Measurements from ENCODE around the gene ASPRV1. TPM values are rescaled to one million over a fixed set of nuclear protein-coding genes. Genes with fewer than 3 reads are reported as not detected.

The ASPRV1 gene
- total RNA-seq, 1 experiment from 2014 or later, result 0.10 TPM

DNA sequence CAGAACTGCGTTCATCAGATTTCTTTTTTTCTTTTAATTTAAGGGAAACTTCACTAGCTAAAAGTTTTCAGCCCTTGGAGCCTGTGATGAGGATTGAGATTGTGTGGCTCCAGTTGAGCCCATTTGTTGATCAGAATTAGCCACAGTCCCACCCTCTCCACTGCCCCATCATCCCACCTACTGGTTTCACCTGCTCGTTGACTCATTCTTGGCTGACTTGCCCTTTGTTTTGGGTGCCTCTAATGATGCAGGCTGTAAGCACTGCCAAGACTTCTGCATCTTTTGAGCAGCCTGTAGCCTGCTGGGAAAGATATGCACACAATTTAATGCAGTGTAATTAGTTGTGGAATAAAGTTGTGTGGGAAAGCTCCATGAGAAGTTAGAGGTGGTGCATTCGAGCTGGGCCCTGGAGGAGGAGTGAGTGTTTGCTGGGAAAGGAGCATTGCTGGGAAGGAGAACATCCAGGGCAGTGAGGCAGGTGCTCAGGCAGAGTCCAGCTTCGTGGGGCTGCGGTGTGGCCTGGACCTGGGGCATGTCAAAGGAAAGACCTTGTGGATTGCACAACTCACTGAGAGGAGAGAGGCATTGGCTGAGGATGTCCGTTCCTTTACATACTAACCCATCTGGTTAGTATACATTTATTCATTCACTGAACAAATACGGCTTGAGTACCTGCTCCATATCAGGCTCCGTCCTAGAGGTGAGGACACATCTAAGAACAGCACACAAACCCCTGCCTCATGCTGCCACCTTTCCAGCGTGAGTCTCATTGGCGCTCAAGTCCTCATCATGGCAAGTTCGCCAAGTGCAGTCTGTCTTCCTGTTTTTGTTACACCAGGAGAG lies 18.2 kb downstream of the ASPRV1 start:
- no peak for DNase-seq (ENCODE audit: low spot score)

DNA sequence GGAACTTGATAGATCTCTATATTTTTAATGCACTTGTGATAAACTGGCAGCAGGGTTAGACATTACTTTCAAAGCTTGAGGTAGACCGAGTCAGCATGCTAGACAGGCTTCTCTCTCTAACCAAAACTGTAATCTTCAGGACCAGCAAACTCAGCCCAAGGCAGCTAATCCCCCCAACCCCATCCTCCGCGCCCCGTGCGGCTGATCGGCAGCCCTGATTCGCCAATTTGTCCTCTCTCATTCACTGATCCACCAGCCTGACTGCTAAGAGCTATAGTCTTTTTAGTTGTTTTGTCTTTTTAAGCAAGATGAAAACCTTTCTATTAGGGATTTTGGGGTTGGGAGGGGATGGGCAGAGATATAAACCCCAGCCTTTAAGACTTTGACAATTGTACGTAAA lies 20.7 kb downstream of the ASPRV1 start:
- no peak for DNase-seq (ENCODE audit: low spot score)

DNA sequence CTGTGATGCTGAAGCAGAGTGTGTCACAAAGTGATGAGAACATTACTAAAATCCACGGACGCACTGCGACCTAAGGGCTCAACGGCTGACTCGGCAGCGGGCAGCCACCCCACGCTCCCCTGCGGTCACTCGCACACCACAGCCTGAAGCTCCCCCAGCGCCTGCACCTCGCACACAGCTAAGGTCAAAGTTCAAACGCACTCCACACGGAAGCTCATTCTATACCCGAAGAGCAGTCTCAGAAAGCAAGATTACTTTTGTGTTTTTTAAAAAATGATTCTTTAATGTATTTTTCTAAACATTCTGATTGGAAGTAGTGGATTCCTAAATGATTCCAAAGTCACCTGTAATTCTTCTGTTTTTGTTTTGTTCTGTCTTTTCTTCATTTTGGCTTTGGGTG lies 21.7 kb downstream of the ASPRV1 start:
- DNase-seq (ENCODE audit: low spot score), result no peak

DNA sequence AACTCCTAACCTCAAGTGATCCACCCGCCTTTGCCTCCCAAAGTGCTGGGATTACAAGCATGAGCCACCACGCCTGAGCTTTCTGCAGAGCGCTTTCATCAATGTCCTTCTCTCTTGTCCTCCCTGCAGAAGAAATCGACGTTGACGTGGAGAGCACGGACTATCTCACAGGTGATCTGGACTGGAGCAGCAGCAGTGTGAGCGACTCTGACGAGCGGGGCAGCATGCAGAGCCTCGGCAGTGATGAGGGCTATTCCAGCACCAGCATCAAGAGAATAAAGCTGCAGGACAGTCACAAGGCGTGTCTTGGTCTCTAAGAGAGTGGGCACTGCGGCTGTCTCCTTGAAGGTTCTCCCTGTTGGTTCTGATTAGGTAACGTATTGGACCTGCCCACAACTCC lies 23.5 kb downstream of the ASPRV1 start:
- DNase-seq (ENCODE audit: low spot score), result no peak

DNA sequence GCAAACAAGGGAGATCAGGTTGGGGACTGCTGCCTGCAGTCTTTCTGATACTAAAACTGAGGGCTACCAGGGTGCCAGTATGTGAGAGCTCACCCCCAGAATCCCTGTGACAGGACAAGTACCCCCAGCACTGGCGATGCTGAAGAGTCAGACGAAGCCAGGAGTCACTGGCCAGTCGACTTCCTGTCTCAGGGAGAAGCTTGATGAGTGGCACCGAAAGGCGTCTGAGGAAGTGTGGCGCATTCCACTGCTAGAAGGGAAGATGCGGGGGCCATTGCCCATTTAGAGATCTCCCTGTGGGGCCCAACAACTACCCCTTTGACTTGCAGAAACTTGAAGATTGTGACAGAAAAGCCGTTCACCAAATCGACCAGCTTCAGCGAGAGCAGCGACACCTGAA lies 24.5 kb downstream of the ASPRV1 start:
- peak; percentile 49 for DNase-seq (ENCODE audit: low spot score)

DNA sequence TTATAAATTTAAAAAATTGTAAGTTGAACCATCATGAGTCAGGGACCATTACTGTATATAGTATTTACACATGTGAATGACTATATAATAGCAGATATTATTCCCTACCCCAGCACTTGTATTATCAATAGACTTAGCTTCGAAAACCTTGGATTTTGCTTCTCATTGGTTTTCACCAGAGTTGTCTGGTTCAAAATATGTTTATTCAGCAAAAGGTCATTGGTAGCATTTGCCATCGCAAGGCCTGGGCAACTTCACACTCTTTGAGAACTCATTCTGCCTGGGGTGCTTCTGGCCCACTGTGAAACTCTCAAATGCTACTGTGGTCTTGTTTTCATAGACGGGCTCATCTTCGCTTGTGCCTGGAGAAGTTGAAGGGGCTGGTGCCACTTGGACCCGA lies 26.4 kb downstream of the ASPRV1 start:
- DNase-seq (ENCODE audit: low spot score), result no peak

DNA sequence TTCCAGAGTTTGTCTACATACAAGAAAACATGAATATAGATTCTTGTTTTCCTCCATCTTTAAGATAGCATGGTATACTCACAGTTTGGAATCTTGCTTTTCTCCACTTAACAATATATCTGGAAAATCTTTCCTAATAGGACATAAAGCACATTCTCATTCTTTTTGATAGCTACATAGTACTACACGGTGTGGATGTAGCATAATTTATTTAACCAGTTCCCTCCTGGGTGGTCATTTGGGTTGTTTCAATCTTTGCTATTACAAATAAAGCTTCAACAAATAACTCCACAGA lies 26.9 kb downstream of the ASPRV1 start:
- no peak for DNase-seq (ENCODE audit: low spot score)

DNA sequence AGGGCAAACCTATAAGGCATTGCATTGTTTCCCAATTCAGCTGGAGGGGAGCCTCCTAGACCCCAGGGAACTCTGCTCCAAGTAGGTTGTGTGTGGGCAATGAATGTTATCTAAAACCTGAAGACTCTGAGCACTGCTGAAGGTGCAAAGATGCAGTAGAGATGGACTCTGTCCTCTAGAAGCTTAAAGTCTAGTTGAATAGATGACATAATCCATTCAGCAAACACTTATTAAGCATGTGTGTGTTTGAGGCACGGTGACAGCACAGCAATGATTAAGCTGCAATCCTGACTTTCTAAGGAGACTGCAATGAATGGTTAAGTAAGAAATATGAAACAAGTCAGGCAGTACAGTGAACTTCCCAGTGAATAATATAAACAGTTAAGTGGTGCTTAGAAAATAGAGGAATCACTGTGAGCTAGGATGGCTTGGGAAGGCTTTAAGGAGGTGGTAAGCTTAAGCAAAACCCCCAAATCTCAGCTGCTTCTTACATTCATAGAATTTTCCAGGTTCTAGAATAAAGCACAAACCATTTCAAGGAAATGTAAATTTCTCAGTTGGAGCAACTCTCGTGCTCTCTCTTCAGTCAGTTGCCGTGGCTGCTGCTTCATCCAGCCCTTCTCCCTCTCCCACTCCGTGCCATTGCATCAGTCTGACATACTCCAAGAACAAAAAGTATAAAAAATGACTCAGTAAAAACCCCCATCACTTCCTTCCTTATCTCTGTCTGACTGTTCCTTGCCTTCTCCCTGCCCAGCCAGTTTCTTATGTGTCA lies 27.4 kb downstream of the ASPRV1 start:
- peak; percentile 84 for DNase-seq (ENCODE audit: low spot score)

DNA sequence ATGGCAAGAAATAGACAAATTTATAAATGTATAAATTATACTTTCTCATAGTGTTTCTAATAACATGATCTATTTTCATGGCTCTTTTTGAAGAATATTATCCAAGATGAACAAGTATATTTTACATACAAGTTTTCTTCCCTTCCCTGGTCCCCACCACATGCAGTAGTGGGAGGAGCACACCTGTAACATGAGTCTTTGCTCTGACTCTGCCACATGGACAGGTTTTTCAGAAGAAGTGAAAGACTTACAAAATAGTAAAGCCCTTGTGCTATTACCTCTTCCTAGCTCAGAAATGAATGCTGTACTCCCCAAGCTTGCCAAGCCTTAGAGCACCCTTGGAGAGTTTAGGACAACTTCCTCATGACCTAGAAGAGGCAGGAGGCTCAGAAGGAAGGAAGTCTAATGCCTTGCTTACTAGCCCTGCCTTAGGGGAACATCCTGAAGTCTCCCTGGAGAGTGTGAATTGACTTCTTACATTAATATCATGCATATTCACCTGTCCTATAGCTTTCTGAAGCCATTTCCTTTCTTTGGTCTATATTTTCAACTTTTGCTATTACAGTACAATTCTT lies 28.1 kb downstream of the ASPRV1 start:
- no peak for DNase-seq (ENCODE audit: low spot score)

DNA sequence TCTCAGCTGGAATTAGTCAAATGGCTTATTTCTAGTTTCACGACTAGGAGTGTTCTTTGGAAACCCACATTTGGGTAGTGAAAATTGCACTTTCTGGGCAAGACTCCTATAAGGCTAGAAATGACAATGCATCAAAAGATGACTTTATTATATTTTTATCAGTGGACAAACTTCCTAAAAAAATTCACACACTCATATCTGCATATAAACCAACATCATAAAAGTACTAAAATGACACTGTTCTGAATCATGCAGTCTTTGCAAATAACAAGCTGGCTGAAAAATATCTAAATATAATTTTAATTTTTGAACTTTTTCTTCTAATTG lies 28.9 kb downstream of the ASPRV1 start:
- DNase-seq (ENCODE audit: low spot score), result no peak

DNA sequence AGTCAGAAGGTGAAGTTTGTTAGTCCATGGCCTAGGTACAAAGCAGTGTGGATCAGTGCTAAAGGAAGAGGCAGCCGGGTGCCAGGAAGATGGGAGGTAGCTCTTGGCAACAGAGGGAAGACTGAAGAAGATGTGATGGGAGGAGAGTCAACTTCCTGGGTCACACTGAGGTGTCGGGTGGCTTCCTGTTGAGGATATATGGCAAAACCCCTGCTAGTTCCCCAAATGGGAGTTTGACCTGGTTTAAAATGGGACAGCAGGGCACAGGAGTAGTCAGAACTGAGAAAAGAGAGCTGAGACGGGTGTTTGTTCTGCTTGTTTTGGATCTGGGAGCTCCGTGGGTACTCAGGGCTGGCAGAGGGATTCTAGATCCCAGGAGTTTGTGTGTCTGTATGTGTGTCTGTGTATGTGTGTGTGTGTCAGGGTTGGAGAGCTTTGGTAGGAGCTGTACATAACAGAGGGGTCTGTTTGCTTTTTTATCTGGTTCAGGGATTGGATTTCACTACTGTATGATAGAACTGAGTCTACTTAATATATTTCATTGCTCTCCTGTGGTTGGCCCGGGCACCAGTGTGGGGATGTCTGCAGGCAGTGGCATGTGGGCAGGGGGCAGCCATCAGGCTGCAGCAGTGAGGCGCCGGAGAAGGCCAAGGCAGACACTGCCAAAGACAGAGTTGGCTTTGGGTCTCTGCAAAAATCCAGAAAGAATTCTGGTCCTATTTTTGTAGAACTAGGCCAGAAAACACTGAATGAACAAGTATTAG lies 29.4 kb downstream of the ASPRV1 start:
- DNase-seq (ENCODE audit: low spot score), result no peak

DNA sequence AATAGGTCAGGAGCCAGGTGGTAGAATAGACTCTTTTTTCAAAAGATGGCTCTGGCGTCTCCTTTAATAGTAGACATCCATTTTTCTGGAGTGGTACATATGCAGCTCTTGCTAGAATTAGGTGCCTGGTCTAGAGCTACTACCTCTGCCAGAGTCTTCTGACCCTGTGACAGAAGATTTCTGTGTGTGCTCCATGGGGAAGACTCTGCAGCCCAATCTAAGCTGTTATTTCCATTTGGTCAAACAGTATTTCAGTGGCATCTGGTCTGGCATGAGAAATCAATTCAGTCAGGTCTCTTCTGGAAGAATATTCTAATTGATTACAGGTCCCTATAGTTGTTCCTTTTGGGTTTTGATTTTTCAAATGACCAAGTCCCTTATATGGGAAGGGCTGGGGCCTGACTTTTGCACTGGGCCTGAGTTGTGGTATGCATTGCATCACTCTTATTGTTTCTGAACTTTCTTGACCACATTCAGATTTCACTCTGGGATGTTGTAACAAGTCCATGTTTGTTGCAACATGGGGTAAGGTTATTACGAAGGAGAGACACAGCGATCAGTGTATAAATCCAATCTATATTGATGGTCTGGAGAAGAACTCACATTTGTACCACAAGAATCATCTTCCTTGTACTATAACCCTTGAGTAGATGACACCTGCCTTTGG lies 34.4 kb downstream of the ASPRV1 start:
- DNase-seq (ENCODE audit: low spot score), result no peak

DNA sequence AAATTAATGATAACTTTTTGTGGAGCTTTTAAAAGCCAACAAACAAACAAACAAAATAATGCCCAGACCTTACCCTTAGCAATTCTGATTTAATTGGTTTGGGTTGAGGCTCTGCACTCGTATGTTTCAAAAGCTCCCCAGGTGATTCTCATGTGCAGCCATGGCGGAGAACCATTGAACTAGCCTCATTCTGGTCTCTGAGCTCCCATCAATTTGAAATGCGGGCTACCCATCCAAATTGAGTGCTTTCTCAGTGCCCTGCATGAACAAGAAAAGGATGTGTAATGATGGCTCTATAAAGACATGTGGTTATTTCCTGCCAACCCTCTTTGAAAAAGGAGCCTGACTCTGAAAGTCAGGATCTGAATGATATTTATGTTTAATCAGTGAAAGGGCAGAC lies 38.3 kb downstream of the ASPRV1 start:
- DNase-seq (ENCODE audit: low spot score), result no peak

DNA sequence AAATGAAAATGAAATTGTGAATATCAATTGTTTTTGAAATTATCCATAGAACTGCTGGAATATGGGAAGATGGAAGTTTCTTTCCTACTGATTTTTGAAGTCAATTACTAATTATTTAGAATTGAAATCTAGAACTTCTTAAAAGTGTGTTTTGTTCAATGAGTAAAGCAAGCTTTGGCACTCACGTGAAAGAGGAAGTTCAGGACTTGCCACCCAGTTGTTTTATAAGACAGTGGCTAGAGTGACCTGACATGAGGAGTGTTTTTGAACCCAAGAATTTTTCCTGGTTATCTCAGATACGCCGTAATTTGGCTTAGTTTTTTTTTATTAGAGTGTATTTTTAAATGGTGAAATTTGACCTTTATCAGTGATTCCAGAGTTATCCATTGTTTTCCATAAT lies 43.0 kb downstream of the ASPRV1 start:
- DNase-seq (ENCODE audit: low spot score), result no peak

DNA sequence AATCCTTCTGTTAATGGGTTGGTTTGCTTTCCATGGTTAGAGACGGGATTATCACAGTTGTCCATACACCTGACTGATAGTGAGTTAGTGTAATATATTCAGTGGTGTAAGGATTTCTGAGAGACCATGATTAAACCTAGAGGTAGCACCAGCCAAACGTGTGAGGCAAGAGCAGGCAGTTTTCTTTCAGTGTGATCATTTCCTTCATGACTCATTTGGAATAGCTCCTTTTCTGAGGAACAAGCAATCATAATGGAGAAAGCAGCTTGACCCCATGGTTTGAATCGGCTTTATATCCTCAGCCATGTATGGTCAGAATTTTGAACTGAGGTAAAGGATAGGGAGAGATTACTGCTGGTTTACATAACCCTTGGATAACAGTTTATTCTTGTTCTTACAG lies 43.6 kb downstream of the ASPRV1 start:
- peak; percentile 73 for DNase-seq (ENCODE audit: low spot score)

DNA sequence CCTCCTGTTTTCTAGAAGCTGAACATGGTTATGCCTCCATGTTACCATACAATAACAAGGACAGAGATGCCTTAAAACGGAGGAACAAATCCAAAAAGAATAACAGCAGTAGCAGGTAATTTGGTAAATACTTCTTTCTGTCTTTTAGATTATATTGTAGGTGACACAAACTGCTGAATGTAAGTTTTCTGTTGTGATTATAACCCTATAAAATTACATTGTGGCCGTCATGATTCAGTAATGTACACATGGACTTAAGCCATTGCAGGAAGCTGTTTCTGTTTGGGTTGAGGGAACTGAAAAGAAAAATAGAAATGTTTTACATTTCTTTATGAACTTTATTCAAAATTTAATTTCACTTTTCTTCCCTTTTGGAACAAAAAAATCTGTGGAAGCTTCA lies 45.3 kb downstream of the ASPRV1 start:
- DNase-seq (ENCODE audit: low spot score), result no peak

DNA sequence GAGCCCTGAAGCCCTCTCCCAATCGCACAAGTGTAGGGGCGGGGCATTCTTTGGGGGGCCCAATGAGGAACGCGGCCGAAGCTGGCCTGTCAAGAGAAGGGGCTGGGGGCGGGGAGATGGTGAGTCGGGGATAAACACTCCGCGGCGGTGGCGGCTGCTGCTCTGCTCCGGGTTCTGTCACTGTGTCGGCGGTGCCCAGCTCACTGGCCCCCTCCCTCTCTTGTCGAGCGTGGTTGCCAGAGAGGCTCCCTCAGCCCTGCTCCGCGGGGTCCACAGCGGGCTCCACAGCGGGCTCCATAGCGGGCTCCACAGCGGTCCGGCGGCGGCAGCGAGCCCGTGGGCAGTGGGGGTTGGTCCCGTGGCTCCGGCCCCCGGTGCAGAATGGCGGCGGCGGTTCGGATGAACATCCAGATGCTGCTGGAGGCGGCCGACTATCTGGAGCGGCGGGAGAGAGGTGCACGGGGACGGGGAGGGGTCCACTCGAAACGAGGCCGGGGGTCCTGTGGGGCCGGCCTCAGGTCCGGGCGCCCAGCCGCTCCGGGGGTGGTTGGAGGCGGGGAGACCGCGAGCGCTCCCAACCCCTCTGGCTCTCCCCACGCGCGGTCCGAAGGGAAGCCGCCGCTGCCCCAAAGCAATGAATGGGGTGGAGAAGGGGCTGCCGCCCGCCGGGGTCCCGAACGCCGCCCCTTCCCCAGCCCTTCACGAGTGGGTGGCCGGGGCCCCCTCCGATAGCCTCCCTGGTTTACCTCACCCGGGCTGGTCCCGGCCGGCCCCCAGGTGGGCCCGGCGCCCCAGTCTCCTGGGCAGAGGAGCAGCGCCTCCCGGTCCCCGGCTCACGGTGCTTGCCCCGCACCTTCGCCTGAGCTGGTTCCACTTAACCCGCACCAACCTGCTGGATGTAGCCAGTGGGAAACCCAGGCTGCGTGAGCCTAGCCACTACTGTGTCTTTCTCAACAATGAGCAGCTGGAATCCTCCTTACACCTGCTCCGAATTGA lies 46.2 kb downstream of the ASPRV1 start, which contains the start of gene MXD1:
TSS of gene MXD1 (plus strand) at position 160 of the 996 bp plus-strand sequence. CDS start at position 382, 222 bp downstream.
- no peak for DNase-seq (ENCODE audit: low spot score)

DNA sequence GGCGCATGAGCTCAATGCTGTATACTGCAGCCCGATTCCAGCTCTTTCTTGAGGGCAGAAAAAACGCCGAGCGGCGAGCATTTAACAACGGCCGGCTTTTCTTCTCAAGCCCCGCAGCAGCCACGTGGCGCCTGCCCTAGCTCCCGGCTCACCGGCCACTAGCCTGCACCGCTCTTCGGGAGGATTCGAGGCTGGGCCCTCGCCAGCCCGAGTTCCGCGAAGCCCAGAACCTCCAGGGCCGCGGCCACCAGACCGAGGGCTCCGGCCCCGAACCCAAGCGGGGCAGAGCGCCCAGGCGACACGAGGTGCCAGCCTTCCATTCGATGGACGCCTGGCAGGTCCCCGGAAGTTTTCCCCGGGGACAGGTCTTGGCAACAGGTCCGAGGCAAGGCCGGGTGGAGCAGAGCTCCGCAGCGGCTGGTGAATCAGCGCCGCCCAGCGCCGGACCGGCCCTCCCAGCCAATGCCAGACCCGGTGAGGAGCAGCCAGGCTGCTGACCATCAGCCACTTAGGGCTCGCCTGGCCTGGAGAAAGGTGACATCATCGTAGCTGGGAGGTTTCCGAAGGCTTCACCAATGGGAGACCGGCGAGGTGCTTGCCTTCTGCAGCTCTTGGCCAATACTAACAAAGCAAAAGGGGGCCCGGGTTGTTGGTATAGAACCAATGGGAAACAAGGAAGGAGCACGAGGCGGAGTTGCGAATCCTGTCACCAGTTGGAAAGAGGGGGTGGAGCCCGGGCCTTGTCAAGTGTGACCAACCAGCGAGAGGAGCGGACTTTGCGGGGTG lies 47.1 kb downstream of the ASPRV1 start:
- DNase-seq (ENCODE audit: low spot score), result peak; percentile 100

DNA sequence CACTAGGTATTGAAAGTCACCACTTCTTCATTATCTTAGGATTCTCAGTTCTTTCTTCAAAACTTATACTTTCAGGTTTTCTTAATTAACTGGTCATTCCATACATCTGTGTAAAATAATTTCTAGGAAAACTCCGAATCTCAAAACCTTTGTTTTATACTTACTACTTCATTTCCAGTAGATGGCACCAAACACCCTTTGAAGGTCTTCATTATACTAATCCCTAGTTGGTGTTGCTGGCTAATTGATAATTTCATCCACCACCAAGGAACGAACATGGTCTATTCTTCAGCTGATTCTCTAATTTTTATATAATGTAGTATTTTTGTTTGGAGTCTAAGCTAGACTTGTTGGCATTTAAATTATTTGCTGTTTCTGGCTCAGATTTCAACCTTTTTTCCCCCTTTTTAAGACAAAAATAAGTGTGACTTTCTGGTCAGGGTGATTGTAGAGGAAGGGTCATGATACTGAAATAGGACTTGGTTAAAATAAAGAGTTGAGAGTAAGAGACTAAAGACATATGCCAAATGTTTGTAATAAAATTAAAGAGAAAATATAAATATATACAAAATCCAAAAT lies 49.4 kb downstream of the ASPRV1 start:
- peak; percentile 48 for DNase-seq (ENCODE audit: low spot score)
